HEK293 (cell line): ENCODE data around the gene MELTF.

Experiments
- CTCF ChIA-PET: fragments of 350-600 bp; formaldehyde crosslinking; extraction: SDS; loops from one replicate; lab custom pipeline; 2021; ENCODE audit warnings: antibody characterized with exemption; lab: Yijun Ruan, JAX
- POLR2A ChIA-PET: fragments of 300-600 bp; formaldehyde crosslinking; extraction: SDS; loops from one replicate; lab custom pipeline; 2020; ENCODE audit warnings: antibody characterized with exemption, inconsistent platforms; lab: Yijun Ruan, JAX
- H3K27ac ChIP-seq: fragments of 200-500 bp; sonication (Bioruptor generic); 2 replicates; pipeline ENCODE4 v1.5.1; 2014; ENCODE audit warnings: low read depth, low read length, control low read depth, inconsistent platforms; ENCODE audit errors: extremely low read depth
- H3K36me3 ChIP-seq, 2 experiments: fragments of 200-500 bp in 1 of 2; sonication (Bioruptor generic) in 1 of 2; 1 replicate in 1 of 2; 2 replicates in 1 of 2; pipeline ENCODE4 v1.5.1; 2014 to 2017; ENCODE audit warnings: inconsistent platforms in 2 of 2, low read length in 2 of 2; ENCODE audit not compliant: control insufficient read depth in 2 of 2, insufficient read depth in 1 of 2
- H3K4me1 ChIP-seq: fragments of 200-500 bp; sonication (Bioruptor generic); 2 replicates; pipeline ENCODE4 v1.5.1; 2014; ENCODE audit warnings: mild to moderate bottlenecking, low read length, inconsistent platforms; ENCODE audit not compliant: control insufficient read depth, insufficient read depth
- H3K4me3 ChIP-seq: 2 replicates; pipeline ENCODE4 v1.5.1; 2011; ENCODE audit warnings: low read depth, mild to moderate bottlenecking, control low read depth, low read length, moderate library complexity
- H3K9me3 ChIP-seq: fragments of 200-500 bp; sonication (Bioruptor generic); 2 replicates; pipeline ENCODE4 v1.5.1; 2014; ENCODE audit warnings: low read depth, low read length, inconsistent platforms; ENCODE audit not compliant: control insufficient read depth, insufficient read depth
- KLF8 ChIP-seq: fragments of 450-650 bp; formaldehyde crosslinking; IDR thresholded peaks from 2 replicates; pipeline ENCODE4 v1.5.1; 2016; ENCODE audit warnings: missing biosample characterization, missing genetic modification characterization
- SETDB1 ChIP-seq: IDR thresholded peaks from one replicate; pipeline ENCODE4 v1.6.1; 2017; ENCODE audit warnings: mild to moderate bottlenecking, low read length, moderate library complexity, mixed read lengths; ENCODE audit not compliant: insufficient read length
- ZBTB1 ChIP-seq: fragments of 450-650 bp; formaldehyde crosslinking; IDR thresholded peaks from 2 replicates; pipeline ENCODE4 v1.5.1; 2016; ENCODE audit warnings: missing biosample characterization, missing genetic modification characterization
- ZFP69B ChIP-seq: fragments of 450-650 bp; formaldehyde crosslinking; IDR thresholded peaks from 2 replicates; pipeline ENCODE4 v1.5.1; 2016; ENCODE audit warnings: missing biosample characterization, missing genetic modification characterization
- ZNF10 ChIP-seq: fragments of 450-650 bp; formaldehyde crosslinking; IDR thresholded peaks from 2 replicates; pipeline ENCODE4 v1.5.1; 2017; ENCODE audit warnings: missing biosample characterization, missing genetic modification characterization
- ZNF16 ChIP-seq: fragments of 450-650 bp; formaldehyde crosslinking; IDR thresholded peaks from 2 replicates; pipeline ENCODE4 v1.5.1; 2016; ENCODE audit warnings: low read depth, missing biosample characterization, missing genetic modification characterization
- ZNF19 ChIP-seq: fragments of 450-650 bp; formaldehyde crosslinking; IDR thresholded peaks from 2 replicates; pipeline ENCODE4; 2016; ENCODE audit warnings: missing biosample characterization, missing genetic modification characterization, low read depth
- ZNF248 ChIP-seq: fragments of 450-650 bp; formaldehyde crosslinking; IDR thresholded peaks from 2 replicates; pipeline ENCODE4 v1.5.1; 2017; ENCODE audit warnings: missing biosample characterization, missing genetic modification characterization
- ZNF426 ChIP-seq: fragments of 450-650 bp; formaldehyde crosslinking; IDR thresholded peaks from 2 replicates; pipeline ENCODE4 v1.5.1; 2017; ENCODE audit warnings: missing biosample characterization, missing genetic modification characterization, mild to moderate bottlenecking, inconsistent platforms, moderate library complexity
- ZNF48 ChIP-seq: fragments of 450-650 bp; formaldehyde crosslinking; IDR thresholded peaks from 2 replicates; pipeline ENCODE4 v1.5.1; 2016; ENCODE audit warnings: missing biosample characterization, missing genetic modification characterization
- ZNF549 ChIP-seq: fragments of 450-650 bp; IDR thresholded peaks from 2 replicates; pipeline ENCODE4 v1.5.1; 2018; ENCODE audit warnings: missing biosample characterization, missing genetic modification characterization, mild to moderate bottlenecking, inconsistent platforms, moderate library complexity
- ZNF658 ChIP-seq: fragments of 450-650 bp; formaldehyde crosslinking; IDR thresholded peaks from 2 replicates; pipeline ENCODE4; 2016; ENCODE audit warnings: missing biosample characterization, missing genetic modification characterization
- ZNF660 ChIP-seq: fragments of 450-650 bp; IDR thresholded peaks from 2 replicates; pipeline ENCODE4 v1.5.1; 2018; ENCODE audit warnings: missing biosample characterization, mild to moderate bottlenecking, missing genetic modification characterization
- ZNF701 ChIP-seq: fragments of 450-650 bp; formaldehyde crosslinking; IDR thresholded peaks from 2 replicates; pipeline ENCODE4 v1.5.1; 2016; ENCODE audit warnings: missing biosample characterization, missing genetic modification characterization
- ZNF777 ChIP-seq: fragments of 450-650 bp; formaldehyde crosslinking; IDR thresholded peaks from 2 replicates; pipeline ENCODE4 v1.5.1; 2017; ENCODE audit warnings: missing biosample characterization, missing genetic modification characterization, borderline replicate concordance
- TF ChIP-seq, protein P1 (sequence below): fragments of 450-650 bp; formaldehyde crosslinking; IDR thresholded peaks from 2 replicates; pipeline ENCODE4 v1.5.1; 2017; ENCODE audit warnings: missing biosample characterization, missing genetic modification characterization
- TF ChIP-seq, protein P2 (sequence below): fragments of 450-650 bp; formaldehyde crosslinking; IDR thresholded peaks from 2 replicates; pipeline ENCODE4 v1.5.1; 2016; ENCODE audit warnings: missing biosample characterization, missing genetic modification characterization
- TF ChIP-seq, protein P3 (sequence below): fragments of 450-650 bp; formaldehyde crosslinking; IDR thresholded peaks from 2 replicates; pipeline ENCODE4 v1.5.1; 2016; ENCODE audit warnings: missing biosample characterization, missing genetic modification characterization
- TF ChIP-seq, protein P4 (sequence below): fragments of 450-650 bp; formaldehyde crosslinking; IDR thresholded peaks from 2 replicates; pipeline ENCODE4 v1.5.1; 2017; ENCODE audit warnings: missing biosample characterization, mild to moderate bottlenecking, missing genetic modification characterization, moderate library complexity

MELTF gene

DNA sequence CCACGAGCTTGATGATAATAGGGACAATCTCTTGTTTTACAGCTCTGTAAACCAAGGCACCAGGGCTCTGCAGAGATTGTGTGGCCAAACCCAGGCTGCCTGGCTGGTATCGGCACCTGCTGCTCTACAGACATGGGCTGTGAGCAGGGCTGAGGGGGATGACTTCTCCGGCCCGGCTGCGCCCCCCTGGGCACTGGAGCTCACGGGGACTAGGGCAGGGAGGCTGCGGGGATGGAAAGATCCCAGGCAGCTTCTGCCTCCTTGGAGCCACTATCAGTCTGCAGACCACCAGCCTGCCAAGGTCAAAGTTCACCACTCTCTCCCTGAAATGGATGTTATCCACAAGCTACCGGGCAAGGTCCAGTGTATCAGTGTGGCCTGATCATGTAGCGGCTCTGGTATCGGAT, 39.0 kb downstream of the MELTF start:
- H3K36me3 ChIP-seq = no peaks in the 10 kb centered on the region
- no peaks in the 10 kb centered on the region for H3K9me3 ChIP-seq
- CTCF ChIA-PET = no interaction called here
- TF ChIP-seq ZNF48 (no peak), ZNF10 (tag by site-specific recombination) (no peak), SETDB1 (no peak), ZNF549 (tag by site-specific recombination) (no peak), KLF8 (tag by site-specific recombination) (no peak), ZNF777 (tag by site-specific recombination) (no peak), ZNF426 (tag by site-specific recombination) (no peak), ZFP69B (no peak), ZNF701 (tag by site-specific recombination) (no peak), ZNF248 (tag by site-specific recombination) (no peak), ZNF16 (no peak), ZNF19 (tag by site-specific recombination) (no peak), ZBTB1 (tag by site-specific recombination) (no peak), ZNF660 (tag by site-specific recombination) (no peak), ZNF658 (tag by site-specific recombination) (no peak)
- TF ChIP-seq, protein P1, sequence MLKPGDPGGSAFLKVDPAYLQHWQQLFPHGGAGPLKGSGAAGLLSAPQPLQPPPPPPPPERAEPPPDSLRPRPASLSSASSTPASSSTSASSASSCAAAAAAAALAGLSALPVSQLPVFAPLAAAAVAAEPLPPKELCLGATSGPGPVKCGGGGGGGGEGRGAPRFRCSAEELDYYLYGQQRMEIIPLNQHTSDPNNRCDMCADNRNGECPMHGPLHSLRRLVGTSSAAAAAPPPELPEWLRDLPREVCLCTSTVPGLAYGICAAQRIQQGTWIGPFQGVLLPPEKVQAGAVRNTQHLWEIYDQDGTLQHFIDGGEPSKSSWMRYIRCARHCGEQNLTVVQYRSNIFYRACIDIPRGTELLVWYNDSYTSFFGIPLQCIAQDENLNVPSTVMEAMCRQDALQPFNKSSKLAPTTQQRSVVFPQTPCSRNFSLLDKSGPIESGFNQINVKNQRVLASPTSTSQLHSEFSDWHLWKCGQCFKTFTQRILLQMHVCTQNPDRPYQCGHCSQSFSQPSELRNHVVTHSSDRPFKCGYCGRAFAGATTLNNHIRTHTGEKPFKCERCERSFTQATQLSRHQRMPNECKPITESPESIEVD = no peak
- TF ChIP-seq, protein P2, sequence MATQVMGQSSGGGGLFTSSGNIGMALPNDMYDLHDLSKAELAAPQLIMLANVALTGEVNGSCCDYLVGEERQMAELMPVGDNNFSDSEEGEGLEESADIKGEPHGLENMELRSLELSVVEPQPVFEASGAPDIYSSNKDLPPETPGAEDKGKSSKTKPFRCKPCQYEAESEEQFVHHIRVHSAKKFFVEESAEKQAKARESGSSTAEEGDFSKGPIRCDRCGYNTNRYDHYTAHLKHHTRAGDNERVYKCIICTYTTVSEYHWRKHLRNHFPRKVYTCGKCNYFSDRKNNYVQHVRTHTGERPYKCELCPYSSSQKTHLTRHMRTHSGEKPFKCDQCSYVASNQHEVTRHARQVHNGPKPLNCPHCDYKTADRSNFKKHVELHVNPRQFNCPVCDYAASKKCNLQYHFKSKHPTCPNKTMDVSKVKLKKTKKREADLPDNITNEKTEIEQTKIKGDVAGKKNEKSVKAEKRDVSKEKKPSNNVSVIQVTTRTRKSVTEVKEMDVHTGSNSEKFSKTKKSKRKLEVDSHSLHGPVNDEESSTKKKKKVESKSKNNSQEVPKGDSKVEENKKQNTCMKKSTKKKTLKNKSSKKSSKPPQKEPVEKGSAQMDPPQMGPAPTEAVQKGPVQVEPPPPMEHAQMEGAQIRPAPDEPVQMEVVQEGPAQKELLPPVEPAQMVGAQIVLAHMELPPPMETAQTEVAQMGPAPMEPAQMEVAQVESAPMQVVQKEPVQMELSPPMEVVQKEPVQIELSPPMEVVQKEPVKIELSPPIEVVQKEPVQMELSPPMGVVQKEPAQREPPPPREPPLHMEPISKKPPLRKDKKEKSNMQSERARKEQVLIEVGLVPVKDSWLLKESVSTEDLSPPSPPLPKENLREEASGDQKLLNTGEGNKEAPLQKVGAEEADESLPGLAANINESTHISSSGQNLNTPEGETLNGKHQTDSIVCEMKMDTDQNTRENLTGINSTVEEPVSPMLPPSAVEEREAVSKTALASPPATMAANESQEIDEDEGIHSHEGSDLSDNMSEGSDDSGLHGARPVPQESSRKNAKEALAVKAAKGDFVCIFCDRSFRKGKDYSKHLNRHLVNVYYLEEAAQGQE (tag by site-specific recombination) = no peak
- TF ChIP-seq, protein P3, sequence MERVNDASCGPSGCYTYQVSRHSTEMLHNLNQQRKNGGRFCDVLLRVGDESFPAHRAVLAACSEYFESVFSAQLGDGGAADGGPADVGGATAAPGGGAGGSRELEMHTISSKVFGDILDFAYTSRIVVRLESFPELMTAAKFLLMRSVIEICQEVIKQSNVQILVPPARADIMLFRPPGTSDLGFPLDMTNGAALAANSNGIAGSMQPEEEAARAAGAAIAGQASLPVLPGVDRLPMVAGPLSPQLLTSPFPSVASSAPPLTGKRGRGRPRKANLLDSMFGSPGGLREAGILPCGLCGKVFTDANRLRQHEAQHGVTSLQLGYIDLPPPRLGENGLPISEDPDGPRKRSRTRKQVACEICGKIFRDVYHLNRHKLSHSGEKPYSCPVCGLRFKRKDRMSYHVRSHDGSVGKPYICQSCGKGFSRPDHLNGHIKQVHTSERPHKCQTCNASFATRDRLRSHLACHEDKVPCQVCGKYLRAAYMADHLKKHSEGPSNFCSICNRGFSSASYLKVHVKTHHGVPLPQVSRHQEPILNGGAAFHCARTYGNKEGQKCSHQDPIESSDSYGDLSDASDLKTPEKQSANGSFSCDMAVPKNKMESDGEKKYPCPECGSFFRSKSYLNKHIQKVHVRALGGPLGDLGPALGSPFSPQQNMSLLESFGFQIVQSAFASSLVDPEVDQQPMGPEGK (tag by site-specific recombination) = no peak
- TF ChIP-seq, protein P4, sequence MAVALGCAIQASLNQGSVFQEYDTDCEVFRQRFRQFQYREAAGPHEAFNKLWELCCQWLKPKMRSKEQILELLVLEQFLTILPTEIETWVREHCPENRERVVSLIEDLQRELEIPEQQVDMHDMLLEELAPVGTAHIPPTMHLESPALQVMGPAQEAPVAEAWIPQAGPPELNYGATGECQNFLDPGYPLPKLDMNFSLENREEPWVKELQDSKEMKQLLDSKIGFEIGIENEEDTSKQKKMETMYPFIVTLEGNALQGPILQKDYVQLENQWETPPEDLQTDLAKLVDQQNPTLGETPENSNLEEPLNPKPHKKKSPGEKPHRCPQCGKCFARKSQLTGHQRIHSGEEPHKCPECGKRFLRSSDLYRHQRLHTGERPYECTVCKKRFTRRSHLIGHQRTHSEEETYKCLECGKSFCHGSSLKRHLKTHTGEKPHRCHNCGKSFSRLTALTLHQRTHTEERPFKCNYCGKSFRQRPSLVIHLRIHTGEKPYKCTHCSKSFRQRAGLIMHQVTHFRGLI (tag by site-specific recombination) = no peak
- TF ChIP-seq, all 188 proteins: peak for 0
- no peaks in the 10 kb centered on the region for H3K4me1 ChIP-seq
- POLR2A ChIA-PET = no interaction called here
- no peak overlapping the region for H3K4me3 ChIP-seq
- H3K27ac ChIP-seq = no peak overlapping the region
